Keratinocyte (primary cell): ENCODE measurements around the gene INSR. TPM values are rescaled to one million over a fixed set of nuclear protein-coding genes. Genes with fewer than 3 reads are reported as not detected.

ENCODE experiments used
- DNase-seq: peaks from one replicate; pipeline ENCODE4 v3.0.0-alpha.2; 2011; ENCODE audit warnings: low read depth, missing footprints, low spot score
- FAIRE-seq: peaks from 2 replicates; lab custom pipeline; 2011; peaks lifted over from hg19 to GRCh38; lab: Jason Lieb, UNC
- H2AFZ ChIP-seq: 2 replicates; pipeline ENCODE4 v1.6.0; 2012; ENCODE audit warnings: low read length, control low read depth, inconsistent platforms; ENCODE audit not compliant: control insufficient read depth
- H3K27ac ChIP-seq: 2 replicates; pipeline ENCODE4 v1.5.1; 2011; ENCODE audit warnings: low read length; ENCODE audit not compliant: control insufficient read depth, insufficient read depth
- H3K27me3 ChIP-seq: 3 replicates; pipeline ENCODE4 v1.6.0; 2011; ENCODE audit warnings: low read length; ENCODE audit not compliant: control insufficient read depth, insufficient read depth; ENCODE audit errors: extremely low read depth
- H3K36me3 ChIP-seq, 2 experiments: 2 replicates in 1 of 2; 3 replicates in 1 of 2; pipeline ENCODE4 v1.5.1; 2011; ENCODE audit warnings: low read length in 2 of 2, mild to moderate bottlenecking in 1 of 2; ENCODE audit not compliant: control insufficient read depth in 2 of 2, insufficient read depth in 2 of 2; ENCODE audit errors: extremely low read depth in 1 of 2
- H3K4me1 ChIP-seq: 3 replicates; pipeline ENCODE4 v1.5.1; 2011; ENCODE audit warnings: low read length; ENCODE audit not compliant: control insufficient read depth, insufficient read depth; ENCODE audit errors: extremely low read depth
- H3K4me2 ChIP-seq: 3 replicates; pipeline ENCODE4 v1.6.0; 2011; ENCODE audit warnings: low read depth, low read length; ENCODE audit not compliant: control insufficient read depth, insufficient read depth; ENCODE audit errors: extremely low read depth
- H3K4me3 ChIP-seq, 3 experiments: fragments of 200-600 bp in 1 of 3; sonication (generic) in 1 of 3; 2 replicates in 2 of 3; 3 replicates in 1 of 3; pipeline ENCODE4 v1.5.1; 2011 to 2016; ENCODE audit warnings: low read length in 3 of 3, mild to moderate bottlenecking in 3 of 3, control low read depth in 2 of 3, inconsistent platforms in 1 of 3, low read depth in 1 of 3, mixed read lengths in 1 of 3, mixed run types in 1 of 3, moderate library complexity in 1 of 3; ENCODE audit not compliant: control insufficient read depth in 2 of 3, insufficient read depth in 2 of 3; ENCODE audit errors: extremely low read depth in 1 of 3
- H3K79me2 ChIP-seq: 2 replicates; pipeline ENCODE4 v1.6.0; 2012; ENCODE audit warnings: low read length; ENCODE audit not compliant: control insufficient read depth, insufficient read depth
- H3K9ac ChIP-seq: 3 replicates; pipeline ENCODE4 v1.6.0; 2011; ENCODE audit warnings: low read length; ENCODE audit not compliant: control insufficient read depth, insufficient read depth; ENCODE audit errors: extremely low read depth
- H3K9me1 ChIP-seq: 3 replicates; pipeline ENCODE4 v1.6.0; 2011; ENCODE audit warnings: low read length; ENCODE audit not compliant: control insufficient read depth, insufficient read depth; ENCODE audit errors: extremely low read depth
- H3K9me3 ChIP-seq: 2 replicates; pipeline ENCODE4 v1.5.1; 2012; ENCODE audit warnings: low read depth, low read length; ENCODE audit not compliant: control insufficient read depth
- H4K20me1 ChIP-seq: 3 replicates; pipeline ENCODE4 v1.6.0; 2011; ENCODE audit warnings: low read length; ENCODE audit not compliant: control insufficient read depth, insufficient read depth; ENCODE audit errors: extremely low read depth
- CTCF ChIP-seq, 3 experiments: IDR thresholded peaks in 1 of 3; conservative IDR thresholded peaks in 1 of 3; optimal IDR thresholded peaks in 1 of 3; 2 replicates in 2 of 3; 3 replicates in 1 of 3; pipeline versions ENCODE3 to v1.5.1; 2011; ENCODE audit warnings: low read length in 3 of 3, mild to moderate bottlenecking in 3 of 3, moderate library complexity in 2 of 3, control low read depth in 1 of 3, inconsistent platforms in 1 of 3; ENCODE audit not compliant: insufficient read depth in 2 of 3; ENCODE audit errors: extremely low read depth in 1 of 3
- EZH2 ChIP-seq: IDR thresholded peaks from one replicate; pipeline ENCODE4 v1.6.1; 2012; ENCODE audit warnings: inconsistent platforms, mild to moderate bottlenecking, low read length, moderate library complexity
- dilution Hi-C: fragments of 300-500 bp; cut with MboI; formaldehyde crosslinking; loops from one replicate; pipeline ENCODE4 v1.7.0; 2020; ENCODE audit warnings: low sequenced_read_pairs; ENCODE audit not compliant: extremely low pct_ligation_motif_present
- polyA plus RNA-seq, 5 experiments: library from polyadenylated mRNA; depleted of rRNA in 3 of 5; stranded (reverse) in 3 of 5; stranded (forward) in 1 of 5; unstranded in 1 of 5; fragments of >200 nt; gene quantifications; 1 replicate in 1 of 5; 2 replicates in 3 of 5; 3 replicates in 1 of 5; pipeline versions ENCODE4 v1.2.1 to v1.2.3, GENCODE V29; 2011 to 2012; ENCODE audit warnings: missing spikeins in 2 of 5, low read depth in 1 of 5, low replicate concordance in 1 of 5

Gene INSR
- polyA plus RNA-seq, 1 donor (not counting 4 experiments of a cell fraction or from before 2014, with no cell fraction given), result 1.2 TPM

GRCh38 chr19:7219056-7219455 is 75.2 kb downstream of the INSR start:
- H3K4me2 ChIP-seq, result no peak overlapping the region
- dilution Hi-C loops, result no loop called here

GRCh38 chr19:7217861-7218260 is 76.4 kb downstream of the INSR start:
- FAIRE-seq (no peak), DNase-seq (no peak)
- Histone ChIP-seq H3K79me2 (no peaks in the 10 kb centered on the region), H2AFZ (no peak overlapping the region), H3K4me3 (no peak overlapping the region), H3K27ac (no peak overlapping the region), H3K36me3 (no peaks in the 10 kb centered on the region), H3K4me2 (no peak overlapping the region), H3K9ac (no peak overlapping the region), H3K27me3 (no peaks in the 10 kb centered on the region), H3K9me1 (no peaks in the 10 kb centered on the region), H3K9me3 (no peaks in the 10 kb centered on the region), H4K20me1 (no peaks in the 10 kb centered on the region), H3K4me1 (no peaks in the 10 kb centered on the region)
- TF ChIP-seq CTCF (optimal IDR thresholded peaks at IDR 0.05 in 1 of 3, IDR thresholded peaks at IDR 0.05 in 1 of 3, conservative IDR thresholded peaks at IDR 0.05 in 1 of 3; ENCODE audit: extremely low read depth in 1 of 3, insufficient read depth in 2 of 3, low read length in 3 of 3) (no peak), EZH2 (no peak)
- dilution Hi-C loops, result no loop called here

More at GRCh38 chr19:7219056-7219455, 75.2 kb downstream of the INSR start:
- Histone ChIP-seq H3K9ac (no peak overlapping the region), H3K9me3 (no peaks in the 10 kb centered on the region), H3K4me3 (no peak overlapping the region), H3K79me2 (no peaks in the 10 kb centered on the region), H3K27ac (no peak overlapping the region), H3K4me1 (no peaks in the 10 kb centered on the region), H4K20me1 (no peaks in the 10 kb centered on the region), H2AFZ (no peak overlapping the region), H3K27me3 (no peaks in the 10 kb centered on the region), H3K36me3 (no peaks in the 10 kb centered on the region), H3K9me1 (no peaks in the 10 kb centered on the region)
- TF ChIP-seq EZH2, result no peak
- no peak for TF ChIP-seq CTCF (optimal IDR thresholded peaks at IDR 0.05 in 1 of 3, IDR thresholded peaks at IDR 0.05 in 1 of 3, conservative IDR thresholded peaks at IDR 0.05 in 1 of 3; ENCODE audit: extremely low read depth in 1 of 3, insufficient read depth in 2 of 3, low read length in 3 of 3)
- FAIRE-seq (no peak), DNase-seq (no peak)
